Stimulated activated CD4-positive, alpha-beta T cell treated with anti-CD3 and anti-CD28 coated beads, Interleukin-2, amount 100 ng/mL, for 4 hours (primary cell): Measurements from ENCODE around the gene HADHB.
A peak's percentile ranks its signal among the peaks of the same experiment; 100 is the strongest.
"Not testable (repeated sequence)": the region's sequence is repeated elsewhere in the genome, so short reads cannot be mapped to it uniquely, and the experiment has no call there.

Experiments used
- DNase-seq: peaks from one replicate; pipeline ENCODE4 v3.0.0-alpha.2; 2020; ENCODE audit warnings: low read depth

HADHB gene

GRCh38 chr2:26329083-26329482, 84.3 kb downstream of the HADHB start:
- not testable (repeated sequence) for DNase-seq

DNA sequence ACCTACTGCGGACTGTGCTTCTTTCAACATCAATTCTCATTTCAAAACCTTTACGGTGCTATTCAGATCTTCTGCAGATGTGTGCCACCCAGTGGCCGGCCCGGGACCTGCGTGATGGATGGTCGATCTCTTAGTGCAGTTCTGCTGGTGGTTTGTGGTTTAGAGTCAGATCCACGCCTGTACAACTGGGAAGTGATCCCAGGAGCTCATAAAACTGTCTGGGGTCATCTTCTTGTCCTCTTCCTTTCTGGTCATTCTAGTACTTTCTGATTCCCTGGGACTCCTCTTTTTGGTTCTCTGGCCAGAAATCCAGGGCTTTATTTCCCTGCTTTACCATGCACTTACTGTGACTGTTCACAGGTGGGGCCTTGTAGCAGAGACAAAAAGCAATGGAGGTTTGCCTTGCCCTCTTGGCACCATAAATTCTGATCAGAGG, 85.4 kb downstream of the HADHB start:
- peak; percentile 69 for DNase-seq

GRCh38 chr2:26330604-26331003, 85.9 kb downstream of the HADHB start:
- no peak for DNase-seq

GRCh38 chr2:26331321-26331720, 86.6 kb downstream of the HADHB start:
- DNase-seq = not testable (repeated sequence)

DNA sequence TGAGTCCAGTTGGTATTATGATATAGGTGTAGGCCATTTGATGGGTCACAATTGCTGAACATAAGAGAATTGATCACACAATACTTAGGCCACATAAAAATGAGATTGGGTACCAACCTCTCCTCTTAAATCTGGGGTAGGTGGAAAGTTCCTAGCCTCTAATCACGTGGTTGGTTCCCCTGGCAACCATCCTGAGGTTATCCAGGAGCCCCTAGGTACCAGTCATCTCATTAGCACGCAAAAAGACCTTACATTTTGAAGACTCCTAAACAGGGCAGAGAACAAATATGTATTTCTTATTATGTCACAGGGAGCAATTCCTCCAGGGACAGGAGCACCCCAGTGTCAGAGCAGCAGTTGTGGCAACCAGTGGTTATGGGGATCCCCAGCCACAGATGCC, 88.6 kb downstream of the HADHB start:
- no peak for DNase-seq

DNA sequence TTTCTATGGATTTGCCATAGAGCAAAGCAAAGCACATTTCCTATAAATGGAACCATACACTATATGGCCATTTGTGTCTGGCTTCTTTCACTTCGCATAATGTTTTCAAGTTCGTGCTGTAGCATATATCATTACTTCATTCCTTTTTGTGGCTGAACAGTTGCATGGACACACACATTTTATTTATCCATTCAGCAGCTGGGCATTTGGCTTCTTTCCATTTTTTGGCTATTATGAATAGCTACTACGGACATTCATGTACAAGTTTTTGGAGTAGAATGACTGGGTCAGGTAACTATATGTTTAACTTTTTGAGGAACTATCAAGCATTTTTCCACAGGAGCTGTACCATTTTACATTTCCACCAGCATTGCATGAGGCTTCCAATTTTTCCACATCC, 90.5 kb downstream of the HADHB start:
- DNase-seq = no peak

GRCh38 chr2:26336719-26337118, 92.0 kb downstream of the HADHB start:
- DNase-seq = no peak

GRCh38 chr2:26337298-26337697, 92.6 kb downstream of the HADHB start:
- no peak for DNase-seq
